K562 (cell line): ENCODE data around the gene CDR2L. TPM values are rescaled to one million over a fixed set of nuclear protein-coding genes. Genes with fewer than 3 reads are reported as not detected.
A peak's percentile ranks its signal among the peaks of the same experiment; 100 is the strongest.

Source experiments
- ARID1B ChIP-seq: fragments of 450-650 bp; IDR thresholded peaks from 2 replicates; pipeline ENCODE4 v1.6.1; 2016; ENCODE audit warnings: antibody characterized with exemption, mild to moderate bottlenecking, inconsistent platforms
- CEBPG ChIP-seq, 3 experiments: fragments of 200-800 bp in 1 of 3; sonication (Bioruptor generic) in 1 of 3; sonication (generic) in 1 of 3; formaldehyde crosslinking in 1 of 3; IDR thresholded peaks in 2 of 3; conservative IDR thresholded peaks in 1 of 3; 2 replicates each; pipeline versions ENCODE4 v1.6.1 to v1.8.0; 2016 to 2022; ENCODE audit warnings: missing compliant biosample characterization in 2 of 3, missing genetic modification characterization in 2 of 3, mild to moderate bottlenecking in 1 of 3, missing genetic modification reagents in 1 of 3
- ETV1 ChIP-seq: fragments of 450-650 bp; conservative IDR thresholded peaks from 2 replicates; pipeline ENCODE4 v1.6.1; 2016; ENCODE audit warnings: missing genetic modification characterization, control low read depth, low read depth, missing compliant biosample characterization
- KLF1 ChIP-seq: fragments of 450-650 bp; IDR thresholded peaks from 2 replicates; pipeline ENCODE4 v1.6.1; 2016; ENCODE audit warnings: missing genetic modification characterization, missing compliant biosample characterization
- MEF2A ChIP-seq: IDR thresholded peaks from 2 replicates; pipeline ENCODE4 v1.6.1; 2011; ENCODE audit warnings: low read depth, mild to moderate bottlenecking, low read length, moderate library complexity; ENCODE audit not compliant: control insufficient read depth
- NR2C2 ChIP-seq, 2 experiments: fragments of 200-800 bp in 1 of 2; sonication (Bioruptor generic) in 1 of 2; sonication (generic) in 1 of 2; formaldehyde crosslinking in 1 of 2; IDR thresholded peaks; 2 replicates each; pipeline versions ENCODE4 v1.6.1 to v1.8.0; 2016 to 2022; ENCODE audit warnings: mild to moderate bottlenecking in 1 of 2, missing compliant biosample characterization in 1 of 2, missing genetic modification characterization in 1 of 2, missing genetic modification reagents in 1 of 2
- PTBP1 ChIP-seq: fragments of 200-400 bp; formaldehyde crosslinking; IDR thresholded peaks from 2 replicates; pipeline ENCODE4 v1.6.1; 2017; ENCODE audit warnings: low read depth, low read length
- RBM14 ChIP-seq: fragments of 200-400 bp; formaldehyde crosslinking; IDR thresholded peaks from 2 replicates; pipeline ENCODE4 v1.6.1; 2018; ENCODE audit warnings: low read depth, mild to moderate bottlenecking, low read length, moderate library complexity, borderline replicate concordance; ENCODE audit not compliant: insufficient read depth
- RHOXF2B ChIP-seq: fragments of 250-450 bp; sonication (Bioruptor Pico); conservative IDR thresholded peaks from 2 replicates; pipeline ENCODE4 v1.5.1; 2021
- ZEB2 ChIP-seq: fragments of 450-650 bp; IDR thresholded peaks from 2 replicates; pipeline ENCODE4 v1.6.1; 2016
- ZNF764 ChIP-seq: fragments of 250-450 bp; sonication (Bioruptor Pico); IDR thresholded peaks from 2 replicates; pipeline ENCODE4 v1.4.0; 2020; ENCODE audit warnings: low read depth, mild to moderate bottlenecking, moderate library complexity
- polyA plus RNA-seq, 8 experiments: library from polyadenylated mRNA; depleted of rRNA in 4 of 8; stranded (reverse) in 5 of 8; unstranded in 3 of 8; fragments of >200 nt; fragmentation: Nextera tagmentation in 2 of 8; fragmentation: Illumina TruSeq in 1 of 8; extraction: Ambion mirVana in 2 of 8; extraction: Trizol in 1 of 8; gene quantifications; 2 replicates each; pipeline versions ENCODE4 v1.2.1 to v1.2.3, GENCODE V29; 2011 to 2014; ENCODE audit warnings: inconsistent platforms in 1 of 8, missing spikeins in 1 of 8
- total RNA-seq, 7 experiments: library from RNA; depleted of rRNA in 6 of 7; stranded (reverse); fragments of >200 nt in 6 of 7; fragmentation: Illumina TruSeq in 2 of 7; extraction: Trizol in 2 of 7; gene quantifications; 2 replicates each; pipeline versions ENCODE4 v1.2.1 to v1.2.3, GENCODE V29; 2011 to 2021; ENCODE audit warnings: low replicate concordance in 1 of 7
- TF ChIP-seq, protein P1 (sequence below): fragments of 250-450 bp; sonication (Bioruptor Pico); IDR thresholded peaks from 2 replicates; pipeline ENCODE4 v1.4.0; 2020; ENCODE audit warnings: mild to moderate bottlenecking, moderate library complexity
- TF ChIP-seq, protein P2 (sequence below): fragments of 450-650 bp; conservative IDR thresholded peaks from 2 replicates; pipeline ENCODE4 v1.6.1; 2016; ENCODE audit warnings: missing genetic modification characterization, low read depth, mild to moderate bottlenecking, missing compliant biosample characterization, moderate library complexity
- TF ChIP-seq, protein P3 (sequence below): sonication (generic); formaldehyde crosslinking; IDR thresholded peaks from 2 replicates; pipeline ENCODE4 v1.5.0; 2020; ENCODE audit warnings: missing genetic modification reagents
- TF ChIP-seq, protein P4 (sequence below): IDR thresholded peaks from 2 replicates; pipeline ENCODE4 v1.6.1; 2011; ENCODE audit not compliant: insufficient read length; ENCODE audit errors: extremely low read depth
- TF ChIP-seq, protein P5 (sequence below): fragments of 450-650 bp; IDR thresholded peaks from 2 replicates; pipeline ENCODE4 v1.6.1; 2018; ENCODE audit not compliant: partially characterized antibody

CDR2L gene
- total and polyA plus RNA-seq, 9 of the 15 experiments (the other 6 are each of a cell fraction or from before 2014, with no cell fraction given): 2.7 to 16.0 (median 7.3) TPM

DNA sequence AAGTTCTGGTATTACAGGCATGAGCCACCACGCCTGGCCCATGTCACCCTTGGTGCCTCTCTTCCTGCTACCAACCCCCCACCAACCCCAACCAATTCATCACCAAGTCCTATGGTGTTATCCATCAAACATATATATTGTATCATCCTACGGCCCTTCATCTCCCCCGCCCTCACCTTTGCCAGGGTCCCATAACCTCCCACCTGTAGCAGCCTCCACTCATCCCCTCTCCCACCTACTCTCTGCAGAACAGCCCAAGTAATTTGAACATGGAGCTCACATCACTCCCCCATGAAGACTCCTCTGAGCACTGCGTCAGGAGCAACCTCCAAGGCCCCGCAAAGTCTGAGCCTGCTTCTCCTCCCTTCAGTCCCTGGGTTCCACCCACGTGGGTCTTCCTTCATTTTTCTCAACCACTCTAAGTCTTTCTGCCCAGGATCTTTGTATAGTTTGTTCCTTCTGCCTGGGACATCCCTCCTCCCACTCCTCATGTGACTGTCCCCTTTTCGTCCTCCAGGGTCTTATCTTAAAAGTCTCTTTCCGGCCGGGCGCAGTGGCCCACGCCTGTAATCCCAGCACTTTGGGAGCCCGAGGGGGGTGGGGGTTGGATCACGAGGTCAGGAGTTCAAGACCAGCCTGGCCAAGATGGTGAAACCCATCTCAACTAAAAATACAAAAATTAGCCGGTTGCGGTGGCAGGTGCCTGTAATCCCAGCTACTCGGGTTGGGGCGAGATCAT is 7.9 kb upstream of the CDR2L start (continued):
- TF ChIP-seq, protein P1, sequence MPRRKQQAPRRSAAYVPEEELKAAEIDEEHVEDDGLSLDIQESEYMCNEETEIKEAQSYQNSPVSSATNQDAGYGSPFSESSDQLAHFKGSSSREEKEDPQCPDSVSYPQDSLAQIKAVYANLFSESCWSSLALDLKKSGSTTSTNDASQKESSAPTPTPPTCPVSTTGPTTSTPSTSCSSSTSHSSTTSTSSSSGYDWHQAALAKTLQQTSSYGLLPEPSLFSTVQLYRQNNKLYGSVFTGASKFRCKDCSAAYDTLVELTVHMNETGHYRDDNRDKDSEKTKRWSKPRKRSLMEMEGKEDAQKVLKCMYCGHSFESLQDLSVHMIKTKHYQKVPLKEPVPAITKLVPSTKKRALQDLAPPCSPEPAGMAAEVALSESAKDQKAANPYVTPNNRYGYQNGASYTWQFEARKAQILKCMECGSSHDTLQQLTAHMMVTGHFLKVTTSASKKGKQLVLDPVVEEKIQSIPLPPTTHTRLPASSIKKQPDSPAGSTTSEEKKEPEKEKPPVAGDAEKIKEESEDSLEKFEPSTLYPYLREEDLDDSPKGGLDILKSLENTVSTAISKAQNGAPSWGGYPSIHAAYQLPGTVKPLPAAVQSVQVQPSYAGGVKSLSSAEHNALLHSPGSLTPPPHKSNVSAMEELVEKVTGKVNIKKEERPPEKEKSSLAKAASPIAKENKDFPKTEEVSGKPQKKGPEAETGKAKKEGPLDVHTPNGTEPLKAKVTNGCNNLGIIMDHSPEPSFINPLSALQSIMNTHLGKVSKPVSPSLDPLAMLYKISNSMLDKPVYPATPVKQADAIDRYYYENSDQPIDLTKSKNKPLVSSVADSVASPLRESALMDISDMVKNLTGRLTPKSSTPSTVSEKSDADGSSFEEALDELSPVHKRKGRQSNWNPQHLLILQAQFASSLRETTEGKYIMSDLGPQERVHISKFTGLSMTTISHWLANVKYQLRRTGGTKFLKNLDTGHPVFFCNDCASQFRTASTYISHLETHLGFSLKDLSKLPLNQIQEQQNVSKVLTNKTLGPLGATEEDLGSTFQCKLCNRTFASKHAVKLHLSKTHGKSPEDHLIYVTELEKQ (CRISPR knock-in tag): no peak
- TF ChIP-seq RBM14 (no peak), KLF1 (no peak), ETV1 (tag) (peak; percentile 94), RHOXF2B (CRISPR knock-in tag) (no peak), ARID1B (peak; percentile 72), CEBPG (CRISPR knock-in tag; IDR thresholded peaks at IDR 0.05) (no peak), CEBPG (tag; conservative IDR thresholded peaks at IDR 0.05 in 1 of 2, IDR thresholded peaks at IDR 0.05 in 1 of 2) (no peak), PTBP1 (no peak), ZNF764 (CRISPR knock-in tag) (no peak), NR2C2 (CRISPR knock-in tag; IDR thresholded peaks at IDR 0.05) (no peak), NR2C2 (tag; IDR thresholded peaks at IDR 0.05) (peak; percentile 38; the same call in 1 of the 2 replicates), MEF2A (no peak), ZEB2 (no peak)
- TF ChIP-seq, protein P2, sequence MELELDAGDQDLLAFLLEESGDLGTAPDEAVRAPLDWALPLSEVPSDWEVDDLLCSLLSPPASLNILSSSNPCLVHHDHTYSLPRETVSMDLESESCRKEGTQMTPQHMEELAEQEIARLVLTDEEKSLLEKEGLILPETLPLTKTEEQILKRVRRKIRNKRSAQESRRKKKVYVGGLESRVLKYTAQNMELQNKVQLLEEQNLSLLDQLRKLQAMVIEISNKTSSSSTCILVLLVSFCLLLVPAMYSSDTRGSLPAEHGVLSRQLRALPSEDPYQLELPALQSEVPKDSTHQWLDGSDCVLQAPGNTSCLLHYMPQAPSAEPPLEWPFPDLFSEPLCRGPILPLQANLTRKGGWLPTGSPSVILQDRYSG (tag): no peak
- TF ChIP-seq, protein P3, sequence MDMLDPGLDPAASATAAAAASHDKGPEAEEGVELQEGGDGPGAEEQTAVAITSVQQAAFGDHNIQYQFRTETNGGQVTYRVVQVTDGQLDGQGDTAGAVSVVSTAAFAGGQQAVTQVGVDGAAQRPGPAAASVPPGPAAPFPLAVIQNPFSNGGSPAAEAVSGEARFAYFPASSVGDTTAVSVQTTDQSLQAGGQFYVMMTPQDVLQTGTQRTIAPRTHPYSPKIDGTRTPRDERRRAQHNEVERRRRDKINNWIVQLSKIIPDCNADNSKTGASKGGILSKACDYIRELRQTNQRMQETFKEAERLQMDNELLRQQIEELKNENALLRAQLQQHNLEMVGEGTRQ (CRISPR knock-in tag): peak; percentile 57
- TF ChIP-seq, protein P4, sequence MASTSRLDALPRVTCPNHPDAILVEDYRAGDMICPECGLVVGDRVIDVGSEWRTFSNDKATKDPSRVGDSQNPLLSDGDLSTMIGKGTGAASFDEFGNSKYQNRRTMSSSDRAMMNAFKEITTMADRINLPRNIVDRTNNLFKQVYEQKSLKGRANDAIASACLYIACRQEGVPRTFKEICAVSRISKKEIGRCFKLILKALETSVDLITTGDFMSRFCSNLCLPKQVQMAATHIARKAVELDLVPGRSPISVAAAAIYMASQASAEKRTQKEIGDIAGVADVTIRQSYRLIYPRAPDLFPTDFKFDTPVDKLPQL: no peak
- TF ChIP-seq, protein P5, sequence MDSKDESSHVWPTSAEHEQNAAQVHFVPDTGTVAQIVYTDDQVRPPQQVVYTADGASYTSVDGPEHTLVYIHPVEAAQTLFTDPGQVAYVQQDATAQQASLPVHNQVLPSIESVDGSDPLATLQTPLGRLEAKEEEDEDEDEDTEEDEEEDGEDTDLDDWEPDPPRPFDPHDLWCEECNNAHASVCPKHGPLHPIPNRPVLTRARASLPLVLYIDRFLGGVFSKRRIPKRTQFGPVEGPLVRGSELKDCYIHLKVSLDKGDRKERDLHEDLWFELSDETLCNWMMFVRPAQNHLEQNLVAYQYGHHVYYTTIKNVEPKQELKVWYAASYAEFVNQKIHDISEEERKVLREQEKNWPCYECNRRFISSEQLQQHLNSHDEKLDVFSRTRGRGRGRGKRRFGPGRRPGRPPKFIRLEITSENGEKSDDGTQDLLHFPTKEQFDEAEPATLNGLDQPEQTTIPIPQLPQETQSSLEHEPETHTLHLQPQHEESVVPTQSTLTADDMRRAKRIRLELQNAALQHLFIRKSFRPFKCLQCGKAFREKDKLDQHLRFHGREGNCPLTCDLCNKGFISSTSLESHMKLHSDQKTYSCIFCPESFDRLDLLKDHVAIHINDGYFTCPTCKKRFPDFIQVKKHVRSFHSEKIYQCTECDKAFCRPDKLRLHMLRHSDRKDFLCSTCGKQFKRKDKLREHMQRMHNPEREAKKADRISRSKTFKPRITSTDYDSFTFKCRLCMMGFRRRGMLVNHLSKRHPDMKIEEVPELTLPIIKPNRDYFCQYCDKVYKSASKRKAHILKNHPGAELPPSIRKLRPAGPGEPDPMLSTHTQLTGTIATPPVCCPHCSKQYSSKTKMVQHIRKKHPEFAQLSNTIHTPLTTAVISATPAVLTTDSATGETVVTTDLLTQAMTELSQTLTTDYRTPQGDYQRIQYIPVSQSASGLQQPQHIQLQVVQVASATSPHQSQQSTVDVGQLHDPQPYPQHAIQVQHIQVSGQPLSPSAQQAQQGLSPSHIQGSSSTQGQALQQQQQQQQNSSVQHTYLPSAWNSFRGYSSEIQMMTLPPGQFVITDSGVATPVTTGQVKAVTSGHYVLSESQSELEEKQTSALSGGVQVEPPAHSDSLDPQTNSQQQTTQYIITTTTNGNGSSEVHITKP: peak; percentile 27
